Spleen (tissue), 11 donors: ENCODE results near the gene KY. TPM values are rescaled to one million over a fixed set of nuclear protein-coding genes. Genes with fewer than 3 reads are reported as not detected.

Experiments
- DNase-seq: peaks from one replicate; pipeline ENCODE4 v3.0.0-alpha.2; 2020
- H3K27ac ChIP-seq, 8 donors: fragments of 200-600 bp; sonication (generic) in 7 of 8; 1 replicate in 4 of 8; 2 replicates in 4 of 8; pipeline versions ENCODE4 v1.5.0 to v1.8.0; 2016 to 2021; ENCODE audit warnings: inconsistent platforms in 4 of 8, mild to moderate bottlenecking in 4 of 8, moderate library complexity in 1 of 8
- H3K27me3 ChIP-seq, 7 donors: fragments of 200-600 bp; sonication (generic) in 6 of 7; replicated peaks in 1 of 7; 1 replicate in 4 of 7; 2 replicates in 3 of 7; pipeline versions ENCODE4 v1.5.0 to v1.8.0; 2016 to 2021; ENCODE audit warnings: inconsistent platforms in 3 of 7, mild to moderate bottlenecking in 1 of 7
- H3K36me3 ChIP-seq, 6 donors: fragments of 200-600 bp; sonication (generic) in 5 of 6; 1 replicate in 4 of 6; 2 replicates in 2 of 6; pipeline versions ENCODE4 v1.5.0 to v1.8.0; 2016 to 2021; ENCODE audit warnings: inconsistent platforms in 2 of 6
- H3K4me1 ChIP-seq, 6 donors: fragments of 200-600 bp; sonication (generic) in 5 of 6; 1 replicate in 3 of 6; 2 replicates in 3 of 6; pipeline versions ENCODE4 v1.5.0 to v1.8.0; 2016 to 2021; ENCODE audit warnings: inconsistent platforms in 3 of 6
- H3K4me3 ChIP-seq, 8 donors: fragments of 200-600 bp; sonication (generic) in 7 of 8; 1 replicate in 4 of 8; 2 replicates in 4 of 8; pipeline versions ENCODE4 v1.5.0 to v1.8.0; 2016 to 2021; ENCODE audit warnings: inconsistent platforms in 4 of 8, mild to moderate bottlenecking in 4 of 8, moderate library complexity in 2 of 8
- H3K9me3 ChIP-seq, 8 donors: fragments of 200-600 bp; sonication (generic) in 7 of 8; 1 replicate in 4 of 8; 2 replicates in 4 of 8; pipeline versions ENCODE4 v1.5.0 to v1.8.0; 2016 to 2021; ENCODE audit warnings: inconsistent platforms in 4 of 8
- POLR2A ChIP-seq, 3 donors: fragments of 450-650 bp; IDR thresholded peaks; one replicate each; pipeline ENCODE4 v1.5.1; 2017; ENCODE audit warnings: antibody characterized with exemption in 3 of 3, mild to moderate bottlenecking in 1 of 3
- POLR2AphosphoS5 ChIP-seq, 3 donors: sonication (generic); formaldehyde crosslinking; IDR thresholded peaks; one replicate each; pipeline ENCODE4 v1.5.1; 2017; ENCODE audit warnings: antibody characterized with exemption in 3 of 3
- WGBS, 5 donors: extraction: QIAGEN DNeasy Blood & Tissue Kit in 3 of 5; methylation state at CpG; one replicate each; pipeline versions ENCODE4 v1.1.5 to v1.1.7; 2013 to 2018; 5-methylcytosine and 5-hydroxymethylcytosine counted together
- intact Hi-C: fragments of 100-400 bp; cut with DNase I; formaldehyde crosslinking; loops from one replicate; pipeline ENCODE4 v1.15.0; 2023; ENCODE audit warnings: low total_unique reads
- polyA plus RNA-seq, 3 donors: library from polyadenylated mRNA; stranded (reverse); fragments of 200-250 nt; gene quantifications; one replicate each; pipeline ENCODE4 v1.2.1, GENCODE V29; 2013
- total RNA-seq, 7 donors: library from RNA; depleted of rRNA in 3 of 7; stranded (reverse); fragments of >200 nt in 3 of 7; fragmentation: NEBNext Ultra II Directional in 4 of 7; extraction: Animal tissue kit (Norgen Biotek cat#: 25700) in 4 of 7; gene quantifications; one replicate each; pipeline versions ENCODE4 v1.1.0 to v1.2.1, GENCODE V29; 2016 to 2021
- TF ChIP-seq, protein P1 (sequence below), 11 experiments: fragments of 200-600 bp in 7 of 11; fragments of 450-650 bp in 4 of 11; sonication (generic) in 4 of 11; IDR thresholded peaks in 8 of 11; conservative IDR thresholded peaks in 3 of 11; 1 replicate in 7 of 11; 2 replicates in 4 of 11; pipeline versions ENCODE4 v1.4.0 to v1.8.0; 2016 to 2021; ENCODE audit warnings: antibody characterized with exemption in 11 of 11, inconsistent platforms in 4 of 11, mild to moderate bottlenecking in 1 of 11
- donor health status: healthy with polysubstance abuse.
- donor health status: DM: no; HTN: no; CAD: no; lungs with moderate emphysema.
- donor health status: DM: no; HTN: no; CAD: no.
- donor health status: Bipolar disorder and iron deficiency.
- donor health status: healthy.
- donor health status: DM: no; HTN: no; CAD: no.
- donor health status: DM: yes; HTN: yes; CAD: no.

Gene KY
- total and polyA plus RNA-seq, 10 donors = 0.17 TPM; not detected in 9

GRCh38 chr3:134682196-134682880 is 31.5 kb upstream of the KY start:
- no peak overlapping the region for H3K27ac ChIP-seq
- no peak overlapping the region for H3K4me3 ChIP-seq
- no peaks in the 10 kb centered on the region for H3K9me3 ChIP-seq
- no peaks in the 10 kb centered on the region for H3K36me3 ChIP-seq
- 78 to 95% (median 82%) methylated on average over 7 of the region's 7 CpGs for WGBS, 5 donors
- H3K4me1 ChIP-seq = no peaks in the 10 kb centered on the region
- intact Hi-C loops = no loop called here
- H3K27me3 ChIP-seq = no peaks in the 10 kb centered on the region
- no peak for TF ChIP-seq POLR2AphosphoS5 (IDR thresholded peaks at IDR 0.05)
- no peak for TF ChIP-seq POLR2A (IDR thresholded peaks at IDR 0.05)
- TF ChIP-seq, protein P1, sequence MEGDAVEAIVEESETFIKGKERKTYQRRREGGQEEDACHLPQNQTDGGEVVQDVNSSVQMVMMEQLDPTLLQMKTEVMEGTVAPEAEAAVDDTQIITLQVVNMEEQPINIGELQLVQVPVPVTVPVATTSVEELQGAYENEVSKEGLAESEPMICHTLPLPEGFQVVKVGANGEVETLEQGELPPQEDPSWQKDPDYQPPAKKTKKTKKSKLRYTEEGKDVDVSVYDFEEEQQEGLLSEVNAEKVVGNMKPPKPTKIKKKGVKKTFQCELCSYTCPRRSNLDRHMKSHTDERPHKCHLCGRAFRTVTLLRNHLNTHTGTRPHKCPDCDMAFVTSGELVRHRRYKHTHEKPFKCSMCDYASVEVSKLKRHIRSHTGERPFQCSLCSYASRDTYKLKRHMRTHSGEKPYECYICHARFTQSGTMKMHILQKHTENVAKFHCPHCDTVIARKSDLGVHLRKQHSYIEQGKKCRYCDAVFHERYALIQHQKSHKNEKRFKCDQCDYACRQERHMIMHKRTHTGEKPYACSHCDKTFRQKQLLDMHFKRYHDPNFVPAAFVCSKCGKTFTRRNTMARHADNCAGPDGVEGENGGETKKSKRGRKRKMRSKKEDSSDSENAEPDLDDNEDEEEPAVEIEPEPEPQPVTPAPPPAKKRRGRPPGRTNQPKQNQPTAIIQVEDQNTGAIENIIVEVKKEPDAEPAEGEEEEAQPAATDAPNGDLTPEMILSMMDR (IDR thresholded peaks at IDR 0.05 in 8 of 11, conservative IDR thresholded peaks at IDR 0.05 in 3 of 11) = no peak
- no peak for DNase-seq

DNA sequence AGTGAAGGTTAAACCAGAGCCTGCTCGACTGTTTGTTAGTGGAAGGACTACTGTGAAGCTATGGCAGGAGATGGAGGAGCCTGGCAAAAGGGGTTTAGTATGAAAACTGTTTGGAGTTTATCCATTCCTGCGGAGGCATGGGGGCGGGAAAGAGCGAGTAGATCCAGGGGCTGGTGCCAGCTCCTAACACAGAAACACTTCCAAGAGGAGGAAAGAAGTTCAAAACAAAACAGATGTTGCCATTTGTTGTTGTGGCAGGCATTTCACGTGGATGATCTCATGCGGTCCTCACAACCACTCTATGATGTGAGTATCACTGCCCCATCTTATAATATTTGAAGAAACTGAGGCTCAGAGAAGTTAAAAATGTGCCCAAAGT is 30.7 kb upstream of the KY start:
- DNase-seq = no peak
- no peaks in the 10 kb centered on the region for H3K27me3 ChIP-seq
- TF ChIP-seq POLR2AphosphoS5 (IDR thresholded peaks at IDR 0.05) (no peak), POLR2A (IDR thresholded peaks at IDR 0.05) (no peak)
- TF ChIP-seq, protein P1 (IDR thresholded peaks at IDR 0.05 in 8 of 11, conservative IDR thresholded peaks at IDR 0.05 in 3 of 11) = no peak
- no peaks in the 10 kb centered on the region for H3K4me1 ChIP-seq
- no peak overlapping the region for H3K4me3 ChIP-seq
- intact Hi-C loops = no loop called here
- no peak overlapping the region for H3K27ac ChIP-seq
- H3K9me3 ChIP-seq = peaks cover 0 to 6% (median 0%) of the 10 kb centered on the region in 8 donors
- 70 to 91% (median 84%) methylated on average over 6 of the region's 6 CpGs for WGBS, 5 donors
- no peaks in the 10 kb centered on the region for H3K36me3 ChIP-seq

GRCh38 chr3:134680796-134681521 is 30.1 kb upstream of the KY start:
- Histone ChIP-seq H3K27me3 (no peaks in the 10 kb centered on the region), H3K9me3 (peaks cover 0 to 12% (median 3%) of the 10 kb centered on the region in 8 donors), H3K4me1 (no peaks in the 10 kb centered on the region), H3K36me3 (no peaks in the 10 kb centered on the region), H3K27ac (no peak overlapping the region), H3K4me3 (no peak overlapping the region)
- DNase-seq = no peak
- 66 to 79% (median 71%) methylated on average over 10 of the region's 10 CpGs for WGBS, 5 donors
- intact Hi-C loops = no loop called here
- TF ChIP-seq POLR2A (IDR thresholded peaks at IDR 0.05) = no peak
- TF ChIP-seq, protein P1 (IDR thresholded peaks at IDR 0.05 in 8 of 11, conservative IDR thresholded peaks at IDR 0.05 in 3 of 11) = no peak

- WGBS, 5 donors = 85 to 93% (median 91%) methylated on average over 2 of the region's 2 CpGs
- intact Hi-C loops = no loop called here
- H3K4me3 ChIP-seq = no peak overlapping the region
- DNase-seq = no peak
- no peaks in the 10 kb centered on the region for H3K27me3 ChIP-seq
- peaks cover 5 to 42% (median 33%) of the 10 kb centered on the region in 8 donors for H3K9me3 ChIP-seq
- H3K27ac ChIP-seq = no peak overlapping the region
- H3K4me1 ChIP-seq = no peaks in the 10 kb centered on the region
- TF ChIP-seq, protein P1 (IDR thresholded peaks at IDR 0.05 in 8 of 11, conservative IDR thresholded peaks at IDR 0.05 in 3 of 11) = no peak
- TF ChIP-seq POLR2AphosphoS5 (IDR thresholded peaks at IDR 0.05) (no peak), POLR2A (IDR thresholded peaks at IDR 0.05) (no peak)
- no peaks in the 10 kb centered on the region for H3K36me3 ChIP-seq
Measured at GRCh38 chr3:134677987-134678308, 27.1 kb upstream of the KY start.
